WTC11 (cell line): Measurements from ENCODE around the gene NMRK1. TPM values are rescaled to one million over a fixed set of nuclear protein-coding genes. Genes with fewer than 3 reads are reported as not detected.

Source experiments
- ATAC-seq: fragments of 200-7000 bp; cut with Tn5 transposase; 2 replicates; pipeline ENCODE4 v1.10.0; 2021; ENCODE audit warnings: mild to moderate bottlenecking, moderate library complexity
- CTCF ChIA-PET: fragments of 300-600 bp; sonication (Branson Sonifier 250); formaldehyde crosslinking; loops from one replicate; lab custom pipeline; 2021; ENCODE audit warnings: antibody characterized with exemption; lab: Charles Lee
- POLR2A ChIA-PET: fragments of 350-600 bp; sonication (Branson Sonifier 250); formaldehyde crosslinking; loops from one replicate; lab custom pipeline; 2021; ENCODE audit warnings: antibody characterized with exemption; lab: Charles Lee
- DNase-seq: peaks from one replicate; pipeline ENCODE4 v3.0.0; 2021; ENCODE audit warnings: low spot score
- H3K27ac Mint-ChIP-seq: 2 replicates; pipeline ENCODE4 v1.8.0; 2021; ENCODE audit warnings: mixed read lengths
- H3K27me3 Mint-ChIP-seq: 2 replicates; pipeline ENCODE4 v1.8.0; 2021; ENCODE audit warnings: low read depth, mild to moderate bottlenecking, moderate library complexity, mixed read lengths
- H3K36me3 Mint-ChIP-seq: 2 replicates; pipeline ENCODE4 v1.8.0; 2021; ENCODE audit warnings: mixed read lengths
- H3K4me1 Mint-ChIP-seq: 2 replicates; pipeline ENCODE4 v1.8.0; 2022; ENCODE audit warnings: mixed read lengths
- H3K4me3 Mint-ChIP-seq: 2 replicates; pipeline ENCODE4 v1.8.0; 2021; ENCODE audit warnings: mild to moderate bottlenecking, moderate library complexity, mixed read lengths
- H3K9me3 Mint-ChIP-seq: 2 replicates; pipeline ENCODE4 v1.8.0; 2021; ENCODE audit warnings: mixed read lengths
- CBFB ChIP-seq: sonication (generic); formaldehyde crosslinking; IDR thresholded peaks from 2 replicates; pipeline ENCODE4 v1.8.1; 2022; ENCODE audit warnings: mild to moderate bottlenecking, low read depth, missing genetic modification reagents
- JAZF1 ChIP-seq: fragments of 250-450 bp; sonication (Bioruptor Pico); IDR thresholded peaks from 2 replicates; pipeline ENCODE4 v1.9.0; 2021; ENCODE audit warnings: moderate library complexity, mild to moderate bottlenecking, inconsistent platforms
- MXD4 ChIP-seq: fragments of 250-450 bp; sonication (Bioruptor Pico); IDR thresholded peaks from 2 replicates; pipeline ENCODE4 v1.8.0; 2021; ENCODE audit warnings: mild to moderate bottlenecking, moderate library complexity, borderline replicate concordance
- MYBL2 ChIP-seq: sonication (generic); formaldehyde crosslinking; IDR thresholded peaks from 2 replicates; pipeline ENCODE4 v1.8.1; 2023; ENCODE audit warnings: mild to moderate bottlenecking, moderate library complexity, missing genetic modification reagents
- NFATC4 ChIP-seq: fragments of 250-450 bp; sonication (Bioruptor Pico); IDR thresholded peaks from 2 replicates; pipeline ENCODE4 v1.9.0; 2021; ENCODE audit warnings: mild to moderate bottlenecking
- NFE2L1 ChIP-seq: sonication (generic); formaldehyde crosslinking; IDR thresholded peaks from 2 replicates; pipeline ENCODE4 v1.8.1; 2023; ENCODE audit warnings: missing genetic modification reagents
- RELA ChIP-seq: sonication (generic); formaldehyde crosslinking; IDR thresholded peaks from 2 replicates; pipeline ENCODE4 v1.8.1; 2022; ENCODE audit warnings: missing genetic modification reagents, mild to moderate bottlenecking, borderline replicate concordance
- SOX15 ChIP-seq: fragments of 250-450 bp; sonication (Bioruptor Pico); IDR thresholded peaks from 2 replicates; pipeline ENCODE4 v1.9.0; 2021; ENCODE audit warnings: mild to moderate bottlenecking
- SP1 ChIP-seq: sonication (generic); formaldehyde crosslinking; conservative IDR thresholded peaks from 2 replicates; pipeline ENCODE4 v1.8.1; 2022; ENCODE audit warnings: missing genetic modification reagents
- TCF7 ChIP-seq: sonication (generic); formaldehyde crosslinking; IDR thresholded peaks from 2 replicates; pipeline ENCODE4 v1.8.0; 2022; ENCODE audit warnings: mild to moderate bottlenecking, low read depth, missing genetic modification reagents, moderate library complexity
- ZNF263 ChIP-seq: sonication (generic); formaldehyde crosslinking; IDR thresholded peaks from 2 replicates; pipeline ENCODE4 v1.8.1; 2022; ENCODE audit warnings: low read depth, mild to moderate bottlenecking, moderate library complexity, missing genetic modification reagents
- ZNF396 ChIP-seq: fragments of 250-450 bp; sonication (Bioruptor Pico); IDR thresholded peaks from 2 replicates; pipeline ENCODE4 v1.8.0; 2021; ENCODE audit warnings: mild to moderate bottlenecking, moderate library complexity, borderline replicate concordance
- ZNF423 ChIP-seq: fragments of 250-450 bp; sonication (Bioruptor Pico); IDR thresholded peaks from 2 replicates; pipeline ENCODE4 v2.1.2; 2022; ENCODE audit warnings: mild to moderate bottlenecking, moderate library complexity
- total RNA-seq: library from RNA; stranded (reverse); gene quantifications from 3 replicates; pipeline ENCODE4 v1.2.3, GENCODE V29; 2021
- TF ChIP-seq, protein P1 (sequence below): sonication (generic); formaldehyde crosslinking; IDR thresholded peaks from 2 replicates; pipeline ENCODE4 v1.8.1; 2023; ENCODE audit warnings: mild to moderate bottlenecking, missing genetic modification reagents
- TF ChIP-seq, protein P2 (sequence below): sonication (generic); formaldehyde crosslinking; IDR thresholded peaks from 2 replicates; pipeline ENCODE4 v1.8.0; 2023; ENCODE audit warnings: mild to moderate bottlenecking, missing genetic modification reagents
- TF ChIP-seq, protein P3 (sequence below): fragments of 250-450 bp; sonication (Bioruptor Pico); IDR thresholded peaks from 2 replicates; pipeline ENCODE4 v2.1.2; 2022; ENCODE audit warnings: mild to moderate bottlenecking, moderate library complexity
- TF ChIP-seq, protein P4 (sequence below): sonication (generic); formaldehyde crosslinking; IDR thresholded peaks from 2 replicates; pipeline ENCODE4 v1.8.0; 2022; ENCODE audit warnings: mild to moderate bottlenecking, missing genetic modification reagents
- TF ChIP-seq, protein P5 (sequence below): fragments of 250-450 bp; sonication (Bioruptor Pico); IDR thresholded peaks from 2 replicates; pipeline ENCODE4 v1.9.0; 2021; ENCODE audit warnings: mild to moderate bottlenecking, borderline replicate concordance
- TF ChIP-seq, protein P6 (sequence below): sonication (generic); formaldehyde crosslinking; IDR thresholded peaks from 2 replicates; pipeline ENCODE4 v1.8.0; 2023; ENCODE audit warnings: missing genetic modification reagents, mild to moderate bottlenecking, borderline replicate concordance

Gene NMRK1
- total RNA-seq, 1 experiment from 2014 or later = 14.5 TPM

DNA sequence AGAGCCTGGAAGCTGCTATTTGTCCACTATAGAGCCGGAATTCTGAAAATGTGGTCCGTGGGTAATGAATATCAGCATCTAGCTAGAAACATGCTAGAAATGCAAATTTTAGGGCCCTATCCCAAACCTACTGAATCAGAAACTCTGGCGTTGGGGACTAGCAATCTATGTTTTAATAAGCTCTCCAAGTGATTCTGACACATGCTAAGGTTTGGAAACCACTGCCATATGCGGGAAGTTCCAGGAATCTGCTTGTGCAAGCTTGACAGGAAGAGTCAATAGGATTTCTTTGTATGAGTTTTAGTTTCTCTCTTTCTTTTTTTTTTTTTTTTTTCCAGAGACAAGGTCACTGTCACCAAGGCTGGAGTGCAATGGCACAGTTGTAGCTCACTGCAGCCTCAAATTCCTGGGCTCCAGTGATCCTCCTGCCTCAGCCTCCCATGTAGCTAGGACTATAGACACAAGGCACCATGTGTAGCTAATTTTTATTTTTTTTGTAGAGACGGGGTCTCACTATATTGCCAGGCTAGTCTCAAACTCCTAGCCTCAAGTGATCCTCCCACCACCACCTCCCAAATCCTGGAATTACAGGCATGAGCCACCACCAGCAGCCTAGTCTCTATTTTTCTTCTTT, 33.5 kb downstream of the NMRK1 start:
- ATAC-seq = no peak
- Mint-ChIP-seq H3K4me3 (no peak overlapping the region), H3K27me3 (no peaks in the 10 kb centered on the region; the same call in 1 of the 2 replicates), H3K4me1 (no peaks in the 10 kb centered on the region), H3K36me3 (peaks cover 19% of the 10 kb centered on the region), H3K27ac (no peak overlapping the region), H3K9me3 (peaks cover 59% of the 10 kb centered on the region)
- DNase-seq = no peak
- CTCF ChIA-PET = no interaction called here
- POLR2A ChIA-PET = interaction anchor here (0.7 to 1.0 kb wide), 2 partner anchors 26 to 31 kb away, joined by 3 to 6 read pairs; partner anchors contain the start of gene CARNMT1
- TF ChIP-seq NFATC4 (CRISPR knock-in tag) (no peak), SOX15 (CRISPR knock-in tag) (no peak), NFE2L1 (no peak), JAZF1 (CRISPR knock-in tag) (no peak), RELA (CRISPR knock-in tag) (no peak), ZNF423 (no peak), SP1 (CRISPR knock-in tag) (no peak), MYBL2 (no peak), ZNF263 (no peak), TCF7 (no peak), MXD4 (CRISPR knock-in tag) (no peak), CBFB (CRISPR knock-in tag) (no peak), ZNF396 (CRISPR knock-in tag) (no peak)
- TF ChIP-seq, protein P1, sequence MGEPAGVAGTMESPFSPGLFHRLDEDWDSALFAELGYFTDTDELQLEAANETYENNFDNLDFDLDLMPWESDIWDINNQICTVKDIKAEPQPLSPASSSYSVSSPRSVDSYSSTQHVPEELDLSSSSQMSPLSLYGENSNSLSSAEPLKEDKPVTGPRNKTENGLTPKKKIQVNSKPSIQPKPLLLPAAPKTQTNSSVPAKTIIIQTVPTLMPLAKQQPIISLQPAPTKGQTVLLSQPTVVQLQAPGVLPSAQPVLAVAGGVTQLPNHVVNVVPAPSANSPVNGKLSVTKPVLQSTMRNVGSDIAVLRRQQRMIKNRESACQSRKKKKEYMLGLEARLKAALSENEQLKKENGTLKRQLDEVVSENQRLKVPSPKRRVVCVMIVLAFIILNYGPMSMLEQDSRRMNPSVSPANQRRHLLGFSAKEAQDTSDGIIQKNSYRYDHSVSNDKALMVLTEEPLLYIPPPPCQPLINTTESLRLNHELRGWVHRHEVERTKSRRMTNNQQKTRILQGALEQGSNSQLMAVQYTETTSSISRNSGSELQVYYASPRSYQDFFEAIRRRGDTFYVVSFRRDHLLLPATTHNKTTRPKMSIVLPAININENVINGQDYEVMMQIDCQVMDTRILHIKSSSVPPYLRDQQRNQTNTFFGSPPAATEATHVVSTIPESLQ (CRISPR knock-in tag) = no peak
- TF ChIP-seq, protein P2, sequence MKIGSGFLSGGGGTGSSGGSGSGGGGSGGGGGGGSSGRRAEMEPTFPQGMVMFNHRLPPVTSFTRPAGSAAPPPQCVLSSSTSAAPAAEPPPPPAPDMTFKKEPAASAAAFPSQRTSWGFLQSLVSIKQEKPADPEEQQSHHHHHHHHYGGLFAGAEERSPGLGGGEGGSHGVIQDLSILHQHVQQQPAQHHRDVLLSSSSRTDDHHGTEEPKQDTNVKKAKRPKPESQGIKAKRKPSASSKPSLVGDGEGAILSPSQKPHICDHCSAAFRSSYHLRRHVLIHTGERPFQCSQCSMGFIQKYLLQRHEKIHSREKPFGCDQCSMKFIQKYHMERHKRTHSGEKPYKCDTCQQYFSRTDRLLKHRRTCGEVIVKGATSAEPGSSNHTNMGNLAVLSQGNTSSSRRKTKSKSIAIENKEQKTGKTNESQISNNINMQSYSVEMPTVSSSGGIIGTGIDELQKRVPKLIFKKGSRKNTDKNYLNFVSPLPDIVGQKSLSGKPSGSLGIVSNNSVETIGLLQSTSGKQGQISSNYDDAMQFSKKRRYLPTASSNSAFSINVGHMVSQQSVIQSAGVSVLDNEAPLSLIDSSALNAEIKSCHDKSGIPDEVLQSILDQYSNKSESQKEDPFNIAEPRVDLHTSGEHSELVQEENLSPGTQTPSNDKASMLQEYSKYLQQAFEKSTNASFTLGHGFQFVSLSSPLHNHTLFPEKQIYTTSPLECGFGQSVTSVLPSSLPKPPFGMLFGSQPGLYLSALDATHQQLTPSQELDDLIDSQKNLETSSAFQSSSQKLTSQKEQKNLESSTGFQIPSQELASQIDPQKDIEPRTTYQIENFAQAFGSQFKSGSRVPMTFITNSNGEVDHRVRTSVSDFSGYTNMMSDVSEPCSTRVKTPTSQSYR (CRISPR knock-in tag) = no peak
- TF ChIP-seq, protein P3, sequence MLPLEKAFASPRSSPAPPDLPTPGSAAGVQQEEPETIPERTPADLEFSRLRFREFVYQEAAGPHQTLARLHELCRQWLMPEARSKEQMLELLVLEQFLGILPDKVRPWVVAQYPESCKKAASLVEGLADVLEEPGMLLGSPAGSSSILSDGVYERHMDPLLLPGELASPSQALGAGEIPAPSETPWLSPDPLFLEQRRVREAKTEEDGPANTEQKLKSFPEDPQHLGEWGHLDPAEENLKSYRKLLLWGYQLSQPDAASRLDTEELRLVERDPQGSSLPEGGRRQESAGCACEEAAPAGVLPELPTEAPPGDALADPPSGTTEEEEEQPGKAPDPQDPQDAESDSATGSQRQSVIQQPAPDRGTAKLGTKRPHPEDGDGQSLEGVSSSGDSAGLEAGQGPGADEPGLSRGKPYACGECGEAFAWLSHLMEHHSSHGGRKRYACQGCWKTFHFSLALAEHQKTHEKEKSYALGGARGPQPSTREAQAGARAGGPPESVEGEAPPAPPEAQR = no peak
- TF ChIP-seq, protein P4, sequence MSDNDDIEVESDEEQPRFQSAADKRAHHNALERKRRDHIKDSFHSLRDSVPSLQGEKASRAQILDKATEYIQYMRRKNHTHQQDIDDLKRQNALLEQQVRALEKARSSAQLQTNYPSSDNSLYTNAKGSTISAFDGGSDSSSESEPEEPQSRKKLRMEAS = no peak
- TF ChIP-seq, protein P5, sequence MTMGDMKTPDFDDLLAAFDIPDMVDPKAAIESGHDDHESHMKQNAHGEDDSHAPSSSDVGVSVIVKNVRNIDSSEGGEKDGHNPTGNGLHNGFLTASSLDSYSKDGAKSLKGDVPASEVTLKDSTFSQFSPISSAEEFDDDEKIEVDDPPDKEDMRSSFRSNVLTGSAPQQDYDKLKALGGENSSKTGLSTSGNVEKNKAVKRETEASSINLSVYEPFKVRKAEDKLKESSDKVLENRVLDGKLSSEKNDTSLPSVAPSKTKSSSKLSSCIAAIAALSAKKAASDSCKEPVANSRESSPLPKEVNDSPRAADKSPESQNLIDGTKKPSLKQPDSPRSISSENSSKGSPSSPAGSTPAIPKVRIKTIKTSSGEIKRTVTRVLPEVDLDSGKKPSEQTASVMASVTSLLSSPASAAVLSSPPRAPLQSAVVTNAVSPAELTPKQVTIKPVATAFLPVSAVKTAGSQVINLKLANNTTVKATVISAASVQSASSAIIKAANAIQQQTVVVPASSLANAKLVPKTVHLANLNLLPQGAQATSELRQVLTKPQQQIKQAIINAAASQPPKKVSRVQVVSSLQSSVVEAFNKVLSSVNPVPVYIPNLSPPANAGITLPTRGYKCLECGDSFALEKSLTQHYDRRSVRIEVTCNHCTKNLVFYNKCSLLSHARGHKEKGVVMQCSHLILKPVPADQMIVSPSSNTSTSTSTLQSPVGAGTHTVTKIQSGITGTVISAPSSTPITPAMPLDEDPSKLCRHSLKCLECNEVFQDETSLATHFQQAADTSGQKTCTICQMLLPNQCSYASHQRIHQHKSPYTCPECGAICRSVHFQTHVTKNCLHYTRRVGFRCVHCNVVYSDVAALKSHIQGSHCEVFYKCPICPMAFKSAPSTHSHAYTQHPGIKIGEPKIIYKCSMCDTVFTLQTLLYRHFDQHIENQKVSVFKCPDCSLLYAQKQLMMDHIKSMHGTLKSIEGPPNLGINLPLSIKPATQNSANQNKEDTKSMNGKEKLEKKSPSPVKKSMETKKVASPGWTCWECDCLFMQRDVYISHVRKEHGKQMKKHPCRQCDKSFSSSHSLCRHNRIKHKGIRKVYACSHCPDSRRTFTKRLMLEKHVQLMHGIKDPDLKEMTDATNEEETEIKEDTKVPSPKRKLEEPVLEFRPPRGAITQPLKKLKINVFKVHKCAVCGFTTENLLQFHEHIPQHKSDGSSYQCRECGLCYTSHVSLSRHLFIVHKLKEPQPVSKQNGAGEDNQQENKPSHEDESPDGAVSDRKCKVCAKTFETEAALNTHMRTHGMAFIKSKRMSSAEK = no peak
- TF ChIP-seq, protein P6, sequence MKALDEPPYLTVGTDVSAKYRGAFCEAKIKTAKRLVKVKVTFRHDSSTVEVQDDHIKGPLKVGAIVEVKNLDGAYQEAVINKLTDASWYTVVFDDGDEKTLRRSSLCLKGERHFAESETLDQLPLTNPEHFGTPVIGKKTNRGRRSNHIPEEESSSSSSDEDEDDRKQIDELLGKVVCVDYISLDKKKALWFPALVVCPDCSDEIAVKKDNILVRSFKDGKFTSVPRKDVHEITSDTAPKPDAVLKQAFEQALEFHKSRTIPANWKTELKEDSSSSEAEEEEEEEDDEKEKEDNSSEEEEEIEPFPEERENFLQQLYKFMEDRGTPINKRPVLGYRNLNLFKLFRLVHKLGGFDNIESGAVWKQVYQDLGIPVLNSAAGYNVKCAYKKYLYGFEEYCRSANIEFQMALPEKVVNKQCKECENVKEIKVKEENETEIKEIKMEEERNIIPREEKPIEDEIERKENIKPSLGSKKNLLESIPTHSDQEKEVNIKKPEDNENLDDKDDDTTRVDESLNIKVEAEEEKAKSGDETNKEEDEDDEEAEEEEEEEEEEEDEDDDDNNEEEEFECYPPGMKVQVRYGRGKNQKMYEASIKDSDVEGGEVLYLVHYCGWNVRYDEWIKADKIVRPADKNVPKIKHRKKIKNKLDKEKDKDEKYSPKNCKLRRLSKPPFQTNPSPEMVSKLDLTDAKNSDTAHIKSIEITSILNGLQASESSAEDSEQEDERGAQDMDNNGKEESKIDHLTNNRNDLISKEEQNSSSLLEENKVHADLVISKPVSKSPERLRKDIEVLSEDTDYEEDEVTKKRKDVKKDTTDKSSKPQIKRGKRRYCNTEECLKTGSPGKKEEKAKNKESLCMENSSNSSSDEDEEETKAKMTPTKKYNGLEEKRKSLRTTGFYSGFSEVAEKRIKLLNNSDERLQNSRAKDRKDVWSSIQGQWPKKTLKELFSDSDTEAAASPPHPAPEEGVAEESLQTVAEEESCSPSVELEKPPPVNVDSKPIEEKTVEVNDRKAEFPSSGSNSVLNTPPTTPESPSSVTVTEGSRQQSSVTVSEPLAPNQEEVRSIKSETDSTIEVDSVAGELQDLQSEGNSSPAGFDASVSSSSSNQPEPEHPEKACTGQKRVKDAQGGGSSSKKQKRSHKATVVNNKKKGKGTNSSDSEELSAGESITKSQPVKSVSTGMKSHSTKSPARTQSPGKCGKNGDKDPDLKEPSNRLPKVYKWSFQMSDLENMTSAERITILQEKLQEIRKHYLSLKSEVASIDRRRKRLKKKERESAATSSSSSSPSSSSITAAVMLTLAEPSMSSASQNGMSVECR (CRISPR knock-in tag) = no peak
